ENCODE results near the gene GAREM1. TPM values are rescaled to one million over a fixed set of nuclear protein-coding genes. Genes with fewer than 3 reads are reported as not detected.

The GAREM1 gene
- total RNA-seq, 1 donor from 2014 or later, result 1.7 TPM

GRCh38 chr18:32420084-32420750 lies 50.5 kb downstream of the GAREM1 start:
- Mint-ChIP-seq H3K36me3 (ENCODE audit: unreplicated experiment) (no peaks in the 10 kb centered on the region), H3K9me3 (ENCODE audit: unreplicated experiment) (peaks cover 5% of the 10 kb centered on the region), H3K27ac (ENCODE audit: unreplicated experiment) (no peak overlapping the region), H3K4me3 (ENCODE audit: unreplicated experiment) (no peak overlapping the region), H3K27me3 (ENCODE audit: unreplicated experiment) (peaks cover 4% of the 10 kb centered on the region), H3K4me1 (ENCODE audit: unreplicated experiment) (peaks cover 5% of the 10 kb centered on the region)
- DNase-seq (ENCODE audit: extremely low spot score, unreplicated experiment), result no peak
- no peak for TF ChIP-seq CTCF (IDR thresholded peaks at IDR 0.05)

- Mint-ChIP-seq H3K9me3 (ENCODE audit: unreplicated experiment) (peaks cover 5% of the 10 kb centered on the region), H3K36me3 (ENCODE audit: unreplicated experiment) (no peaks in the 10 kb centered on the region), H3K27me3 (ENCODE audit: unreplicated experiment) (peaks cover 4% of the 10 kb centered on the region), H3K4me1 (ENCODE audit: unreplicated experiment) (peaks cover 5% of the 10 kb centered on the region), H3K4me3 (ENCODE audit: unreplicated experiment) (no peak overlapping the region), H3K27ac (ENCODE audit: unreplicated experiment) (no peak overlapping the region)
- no peak for DNase-seq (ENCODE audit: extremely low spot score, unreplicated experiment)
- TF ChIP-seq CTCF (IDR thresholded peaks at IDR 0.05), result no peak
Observed at GRCh38 chr18:32418148-32418547, 52.5 kb downstream of the GAREM1 start.

- no peak overlapping the region for H3K4me3 Mint-ChIP-seq (ENCODE audit: unreplicated experiment)
- no peaks in the 10 kb centered on the region for H3K4me1 Mint-ChIP-seq (ENCODE audit: unreplicated experiment)
- H3K27ac Mint-ChIP-seq (ENCODE audit: unreplicated experiment), result no peak overlapping the region
- no peaks in the 10 kb centered on the region for H3K36me3 Mint-ChIP-seq (ENCODE audit: unreplicated experiment)
- TF ChIP-seq CTCF (IDR thresholded peaks at IDR 0.05), result no peak
- H3K27me3 Mint-ChIP-seq (ENCODE audit: unreplicated experiment), result no peaks in the 10 kb centered on the region
- no peaks in the 10 kb centered on the region for H3K9me3 Mint-ChIP-seq (ENCODE audit: unreplicated experiment)
- DNase-seq (ENCODE audit: extremely low spot score, unreplicated experiment), result no peak
Observed at GRCh38 chr18:32405588-32405987, 65.1 kb downstream of the GAREM1 start.

- no peak for DNase-seq (ENCODE audit: extremely low spot score, unreplicated experiment)
- H3K9me3 Mint-ChIP-seq (ENCODE audit: unreplicated experiment), result no peaks in the 10 kb centered on the region
- H3K4me1 Mint-ChIP-seq (ENCODE audit: unreplicated experiment), result no peaks in the 10 kb centered on the region
- H3K4me3 Mint-ChIP-seq (ENCODE audit: unreplicated experiment), result no peak overlapping the region
- no peaks in the 10 kb centered on the region for H3K36me3 Mint-ChIP-seq (ENCODE audit: unreplicated experiment)
- H3K27ac Mint-ChIP-seq (ENCODE audit: unreplicated experiment), result no peak overlapping the region
- H3K27me3 Mint-ChIP-seq (ENCODE audit: unreplicated experiment), result no peaks in the 10 kb centered on the region
- TF ChIP-seq CTCF (IDR thresholded peaks at IDR 0.05), result no peak
Observed at GRCh38 chr18:32401621-32402020, 69.1 kb downstream of the GAREM1 start.

GRCh38 chr18:32393407-32393806 lies 77.3 kb downstream of the GAREM1 start:
- Mint-ChIP-seq H3K27me3 (ENCODE audit: unreplicated experiment) (no peaks in the 10 kb centered on the region), H3K27ac (ENCODE audit: unreplicated experiment) (no peak overlapping the region)
- DNase-seq (ENCODE audit: extremely low spot score, unreplicated experiment), result no peak

More at GRCh38 chr18:32393407-32393806, 77.3 kb downstream of the GAREM1 start:
- Mint-ChIP-seq H3K4me3 (ENCODE audit: unreplicated experiment) (no peak overlapping the region), H3K9me3 (ENCODE audit: unreplicated experiment) (peaks cover 5% of the 10 kb centered on the region), H3K36me3 (ENCODE audit: unreplicated experiment) (no peaks in the 10 kb centered on the region), H3K4me1 (ENCODE audit: unreplicated experiment) (no peaks in the 10 kb centered on the region)
- no peak for TF ChIP-seq CTCF (IDR thresholded peaks at IDR 0.05)
